Middle frontal gyrus (tissue), 1 donor: Measurements from ENCODE around the gene ARSI.
A peak's percentile ranks its signal among the peaks of the same experiment; 100 is the strongest.

Experiments used
- DNase-seq: peaks from one replicate; pipeline ENCODE4 v3.0.0-alpha.2; 2015; ENCODE audit warnings: low spot score; ENCODE audit errors: extremely low spot score

The ARSI gene

GRCh38 chr5:150294551-150295071, 8.1 kb downstream of the ARSI start:
- DNase-seq, result no peak

GRCh38 chr5:150293091-150293941, 9.4 kb downstream of the ARSI start:
- DNase-seq, result no peak

DNA sequence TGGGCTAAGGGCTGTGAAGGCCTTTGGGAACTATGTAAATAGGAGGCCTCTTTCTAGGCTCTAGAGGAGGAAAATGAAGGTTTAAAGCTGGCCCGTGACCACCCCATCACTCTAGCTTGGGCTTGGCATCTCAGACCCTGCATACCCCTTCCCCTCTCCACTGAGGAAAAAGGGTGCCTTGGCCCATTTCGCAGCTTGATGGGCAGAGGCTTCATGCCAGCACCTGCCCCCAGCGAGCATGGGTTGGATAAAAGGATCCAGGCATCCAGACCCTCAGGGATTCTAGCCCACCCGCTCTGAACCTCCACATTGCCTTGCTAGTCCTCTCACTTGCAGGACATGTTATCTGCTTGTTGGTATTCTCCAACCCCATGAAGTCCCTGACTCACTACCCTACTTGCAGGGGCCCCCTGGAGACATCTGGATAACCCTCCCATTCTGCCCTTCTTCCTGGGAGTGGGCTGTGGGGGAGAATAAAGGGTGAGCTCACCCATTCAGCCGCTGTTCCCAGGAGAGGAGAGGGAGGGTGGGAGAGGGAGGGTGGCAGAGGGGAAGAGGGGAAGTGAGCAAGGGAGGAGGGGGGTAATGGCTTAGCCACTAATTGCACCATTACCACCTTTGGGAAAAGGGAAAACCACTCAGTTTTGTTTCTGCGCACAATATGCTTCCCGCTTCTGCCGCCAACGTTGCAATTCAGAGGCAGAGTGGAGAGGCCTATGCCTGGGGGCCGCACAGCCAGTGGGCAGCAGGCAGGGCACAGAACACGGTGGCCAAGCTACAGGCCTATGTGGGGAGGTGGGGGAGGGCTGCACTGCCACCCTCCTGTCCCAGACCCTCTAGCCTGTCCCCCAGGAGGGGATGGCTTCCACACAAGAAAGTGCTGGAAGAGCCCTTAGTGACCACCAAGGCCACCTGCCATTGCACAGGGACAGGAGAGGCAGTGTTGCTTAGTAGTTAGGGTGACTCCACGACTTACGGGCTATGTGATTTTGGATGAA, 11.0 kb downstream of the ARSI start:
- DNase-seq, result no peak

- DNase-seq, result peak; percentile 73
These were observed 12.9 kb downstream of the ARSI start, which contains the start of gene CAMK2A for GRCh38 chr5:150289551-150290390. Gene CAMK2A, minus strand, starts transcription at chr5:150289773. Its CDS starts 148 bp downstream, at chr5:150289625.

DNA sequence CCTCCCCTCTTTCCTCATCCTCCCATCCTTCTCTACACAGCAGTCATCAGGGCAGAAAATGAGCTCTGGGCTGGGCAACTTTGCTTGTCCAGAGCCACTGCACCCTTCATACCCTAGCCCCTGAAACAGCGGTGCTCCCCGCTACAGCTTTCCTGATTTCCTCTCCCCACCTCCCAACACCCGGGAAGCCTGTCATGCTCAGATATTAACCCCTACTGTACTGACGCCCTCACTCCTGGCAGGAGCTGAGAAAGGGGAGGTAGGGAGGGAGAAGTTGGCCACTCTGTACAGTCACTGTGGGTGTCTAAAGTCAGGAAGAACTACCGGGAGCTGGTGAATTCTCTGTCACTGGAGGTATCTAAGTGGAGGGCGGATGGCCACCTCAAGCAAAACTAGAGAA, 13.9 kb downstream of the ARSI start:
- no peak for DNase-seq

- no peak for DNase-seq
These were observed 14.3 kb downstream of the ARSI start for GRCh38 chr5:150288361-150288760.

GRCh38 chr5:150286820-150287219, 15.9 kb downstream of the ARSI start:
- no peak for DNase-seq

GRCh38 chr5:150285114-150285513, 17.6 kb downstream of the ARSI start:
- DNase-seq, result no peak

- no peak for DNase-seq
These were observed 18.4 kb downstream of the ARSI start for GRCh38 chr5:150284311-150284710.

- DNase-seq, result no peak
These were observed 18.8 kb downstream of the ARSI start for GRCh38 chr5:150283904-150284303.

- no peak for DNase-seq
These were observed 20.7 kb downstream of the ARSI start for GRCh38 chr5:150281987-150282386.

GRCh38 chr5:150279330-150280020, 23.2 kb downstream of the ARSI start:
- DNase-seq, result no peak

DNA sequence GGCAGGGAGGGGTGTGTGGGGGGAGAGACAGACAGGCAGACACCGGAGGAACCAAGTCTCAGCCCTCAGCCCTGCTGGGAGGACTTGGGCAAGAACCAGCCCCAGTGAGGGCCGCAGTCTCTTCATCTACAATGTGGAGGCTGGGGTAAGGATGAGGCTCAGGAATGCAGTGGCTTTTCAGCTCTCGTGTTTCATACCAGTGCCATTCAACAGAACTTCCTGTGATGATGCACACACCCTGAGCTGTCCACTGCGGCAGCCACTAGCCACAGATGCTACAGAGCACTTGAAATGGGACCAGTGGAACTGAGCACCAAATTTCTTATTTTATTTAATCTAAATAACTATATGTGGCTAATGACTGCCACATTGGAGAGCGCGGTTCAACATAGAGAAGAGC, 23.8 kb downstream of the ARSI start:
- no peak for DNase-seq

GRCh38 chr5:150278046-150278730, 24.5 kb downstream of the ARSI start:
- no peak for DNase-seq

- DNase-seq, result no peak
These were observed 25.7 kb downstream of the ARSI start for GRCh38 chr5:150277043-150277442.

DNA sequence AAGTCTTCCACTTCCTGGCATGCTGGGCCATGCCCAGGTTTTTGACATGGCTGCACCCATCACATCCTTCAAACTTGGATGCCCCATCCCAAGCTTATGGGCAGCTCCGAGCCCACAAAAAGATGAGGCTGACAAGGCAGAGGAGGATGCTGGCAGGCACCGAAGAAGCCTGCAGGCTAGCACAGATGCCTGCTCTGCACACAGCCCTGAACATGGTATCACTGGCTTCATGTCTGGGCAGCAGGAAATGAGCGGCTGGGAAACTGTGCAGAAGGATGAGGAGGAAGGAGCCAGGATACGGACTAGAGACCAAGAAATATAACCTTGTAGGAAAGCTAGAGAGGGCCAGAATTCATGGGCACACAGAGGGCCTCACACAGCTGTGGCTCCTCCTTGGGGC, 27.9 kb downstream of the ARSI start:
- no peak for DNase-seq

DNA sequence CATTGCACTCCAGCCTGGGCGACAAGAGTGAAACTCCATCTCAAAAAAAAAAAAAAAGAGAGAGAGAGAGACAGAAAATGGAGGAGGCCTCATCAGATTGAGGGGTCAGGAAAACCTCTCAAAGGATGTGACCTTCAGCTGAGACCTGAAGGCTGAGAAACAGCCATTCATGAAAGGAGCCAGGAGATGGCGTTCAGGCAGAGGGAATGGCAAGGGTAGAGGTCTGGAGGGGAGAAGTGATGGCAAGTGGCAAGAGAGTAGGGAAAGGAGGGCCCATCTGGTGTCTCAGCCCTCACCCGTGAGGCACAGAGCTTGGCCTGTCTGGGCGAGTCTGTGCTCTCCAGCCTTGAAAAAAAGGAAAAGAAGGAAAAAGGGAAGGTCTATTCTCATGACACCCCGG, 30.2 kb downstream of the ARSI start:
- DNase-seq, result no peak

DNA sequence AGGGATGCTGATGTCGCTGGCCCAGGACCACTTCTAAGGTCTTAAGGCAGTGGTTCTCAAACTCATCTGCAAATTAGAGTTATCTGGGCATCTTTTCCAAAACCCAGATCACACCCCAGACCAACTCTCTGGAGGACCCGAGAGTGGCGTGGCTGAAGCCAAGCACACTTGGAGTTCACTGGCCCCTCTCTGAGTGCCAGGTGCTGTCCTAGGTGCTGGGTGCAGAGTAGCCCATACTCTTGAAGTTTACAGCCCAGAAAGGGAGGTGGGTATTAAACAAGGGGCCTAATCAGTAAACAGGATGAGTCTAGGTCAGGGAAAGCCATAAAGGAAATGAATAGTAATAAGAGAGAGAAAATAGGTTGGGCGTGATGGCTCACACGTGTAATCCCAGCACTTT, 30.8 kb downstream of the ARSI start:
- DNase-seq, result no peak

GRCh38 chr5:150271296-150271692, 31.4 kb downstream of the ARSI start:
- DNase-seq, result no peak
